GM12878 (cell line): Measurements from ENCODE around the gene CCDC57. TPM values are rescaled to one million over a fixed set of nuclear protein-coding genes. Genes with fewer than 3 reads are reported as not detected.
A peak's percentile ranks its signal among the peaks of the same experiment; 100 is the strongest.

Experiments used
- BACH1 ChIP-seq: fragments of 450-650 bp; IDR thresholded peaks from 2 replicates; pipeline ENCODE4 v1.6.1; 2017; ENCODE audit warnings: mild to moderate bottlenecking, borderline replicate concordance
- BHLHE40 ChIP-seq, 2 experiments: fragments of 450-650 bp in 1 of 2; IDR thresholded peaks; 2 replicates each; pipeline ENCODE4 v1.6.1; 2011 to 2017; ENCODE audit warnings: low read depth in 2 of 2, borderline replicate concordance in 1 of 2, improper control_type of control experiment in 1 of 2, low read length in 1 of 2, mild to moderate bottlenecking in 1 of 2
- CHD2 ChIP-seq: IDR thresholded peaks from 2 replicates; pipeline ENCODE4 v1.6.1; 2011; ENCODE audit warnings: low read depth, low read length, improper control_type of control experiment, borderline replicate concordance
- HCFC1 ChIP-seq: fragments of 150-350 bp; IDR thresholded peaks from 2 replicates; pipeline ENCODE4 v1.6.1; 2014; ENCODE audit warnings: low read length
- MTA2 ChIP-seq: fragments of 450-650 bp; IDR thresholded peaks from 2 replicates; pipeline ENCODE4 v1.6.1; 2016; ENCODE audit warnings: low read depth, mild to moderate bottlenecking, moderate library complexity
- MXI1 ChIP-seq: fragments of 150-350 bp; IDR thresholded peaks from 2 replicates; pipeline ENCODE4 v1.6.1; 2011; ENCODE audit warnings: low read depth, mild to moderate bottlenecking, inconsistent platforms, low read length, improper control_type of control experiment
- NFIC ChIP-seq: IDR thresholded peaks from 2 replicates; pipeline ENCODE4 v1.6.1; 2012; ENCODE audit warnings: low read depth, mild to moderate bottlenecking, inconsistent platforms, low read length, moderate library complexity
- POLR2AphosphoS5 ChIP-seq: IDR thresholded peaks from 2 replicates; pipeline ENCODE4 v1.6.1; 2011; ENCODE audit warnings: mild to moderate bottlenecking, low read length, inconsistent platforms
- RAD21 ChIP-seq: IDR thresholded peaks from 2 replicates; pipeline ENCODE4 v1.6.1; 2011; ENCODE audit warnings: mild to moderate bottlenecking, low read depth, low read length, moderate library complexity; ENCODE audit not compliant: insufficient read depth
- RB1 ChIP-seq: fragments of 450-650 bp; formaldehyde crosslinking; IDR thresholded peaks from 2 replicates; pipeline ENCODE4 v1.6.1; 2017; ENCODE audit warnings: mild to moderate bottlenecking, borderline replicate concordance
- RCOR1 ChIP-seq: conservative IDR thresholded peaks from 2 replicates; pipeline ENCODE4 v1.6.1; 2012; ENCODE audit warnings: low read depth, low read length, improper control_type of control experiment
- SMAD5 ChIP-seq: IDR thresholded peaks from 2 replicates; pipeline ENCODE4 v1.6.1; 2016; ENCODE audit warnings: antibody characterized with exemption, low read depth
- TCF12 ChIP-seq: IDR thresholded peaks from 2 replicates; pipeline ENCODE4 v1.6.1; 2011; ENCODE audit warnings: low read depth, mild to moderate bottlenecking, low read length
- TCF3 ChIP-seq: IDR thresholded peaks from 2 replicates; pipeline ENCODE4 v1.6.1; 2012; ENCODE audit warnings: low read depth, mild to moderate bottlenecking, low read length, borderline replicate concordance; ENCODE audit not compliant: insufficient read depth
- YY1 ChIP-seq: IDR thresholded peaks from 2 replicates; pipeline ENCODE4 v1.6.1; 2011; ENCODE audit warnings: low read depth, mild to moderate bottlenecking, low read length
- polyA plus RNA-seq, 11 experiments: library from polyadenylated mRNA; depleted of rRNA in 4 of 11; unstranded in 6 of 11; stranded (reverse) in 5 of 11; fragments of >200 nt; fragmentation: Nextera tagmentation in 4 of 11; fragmentation: Illumina TruSeq in 1 of 11; extraction: Ambion mirVana in 4 of 11; extraction: Trizol in 1 of 11; gene quantifications; 1 replicate in 1 of 11; 2 replicates in 10 of 11; pipeline versions ENCODE4 v1.2.1 to v1.2.3, GENCODE V29; 2011 to 2016; ENCODE audit warnings: inconsistent platforms in 2 of 11, missing spikeins in 2 of 11, low read depth in 1 of 11
- total RNA-seq, 4 experiments: library from RNA; depleted of rRNA in 3 of 4; stranded (reverse); fragments of >200 nt in 3 of 4; fragmentation: Illumina TruSeq in 1 of 4; extraction: Trizol in 1 of 4; gene quantifications; 2 replicates each; pipeline versions ENCODE4 v1.2.1 to v1.2.3, GENCODE V29; 2013 to 2021
- TF ChIP-seq, protein P1 (sequence below): fragments of 450-650 bp; IDR thresholded peaks from 2 replicates; pipeline ENCODE4 v1.6.1; 2017; ENCODE audit warnings: mild to moderate bottlenecking, moderate library complexity
- TF ChIP-seq, protein P2 (sequence below): fragments of 450-650 bp; IDR thresholded peaks from 2 replicates; pipeline ENCODE4 v1.6.1; 2017; ENCODE audit warnings: mild to moderate bottlenecking, low read depth, inconsistent platforms; ENCODE audit not compliant: poor library complexity, severe bottlenecking
- TF ChIP-seq, protein P3 (sequence below): IDR thresholded peaks from 2 replicates; pipeline ENCODE4 v1.6.1; 2012; ENCODE audit warnings: low read depth, low read length, improper control_type of control experiment
- TF ChIP-seq, protein P4 (sequence below): IDR thresholded peaks from 2 replicates; pipeline ENCODE4 v1.6.1; 2012; ENCODE audit warnings: low read depth, low read length, improper control_type of control experiment
- TF ChIP-seq, protein P5 (sequence below): fragments of 450-650 bp; IDR thresholded peaks from 2 replicates; pipeline ENCODE4 v1.6.1; 2016; ENCODE audit warnings: mild to moderate bottlenecking

Gene CCDC57
- total and polyA plus RNA-seq, 10 of the 15 experiments (the other 5 are each of a cell fraction or from before 2014, with no cell fraction given) = 5.4 to 123 (median 45.8) TPM

DNA sequence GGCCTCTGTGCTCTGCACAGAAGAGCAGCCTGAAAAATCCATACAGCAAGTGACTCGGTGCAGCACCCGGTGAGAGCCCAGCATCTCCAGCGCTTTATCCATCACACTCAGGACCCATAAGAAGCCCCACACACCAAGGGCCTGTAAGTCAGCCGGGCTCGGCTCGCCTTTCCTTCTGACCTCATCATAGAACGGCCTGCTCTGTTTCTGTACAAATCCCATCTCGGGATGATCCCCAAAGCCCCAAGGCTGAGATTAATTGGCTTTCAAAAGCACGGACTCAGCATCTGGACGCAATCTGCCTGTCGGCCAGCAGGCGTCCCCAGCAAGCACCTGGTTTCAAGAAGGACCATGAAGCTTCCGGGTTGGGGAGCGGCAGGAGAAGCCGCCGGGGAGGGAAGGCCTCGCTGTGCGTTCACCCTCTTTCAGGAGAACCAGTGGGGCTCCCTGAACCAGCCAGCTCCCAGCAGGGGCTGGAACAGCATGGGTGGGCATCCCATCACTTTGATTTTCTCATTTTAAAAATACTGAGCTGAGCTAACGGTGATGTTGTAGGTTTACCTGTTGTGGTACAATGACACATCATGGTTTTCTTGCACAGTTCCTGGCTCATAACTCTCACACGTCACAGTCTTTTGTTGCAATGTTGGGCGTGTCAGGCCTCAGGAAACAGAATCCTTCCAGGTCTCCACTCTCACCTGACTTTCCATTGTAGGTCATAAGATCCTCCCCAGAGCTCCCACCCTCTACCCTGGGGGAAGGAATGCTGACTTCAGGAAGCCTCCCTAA, 6.7 kb downstream of the CCDC57 start (continued):
- TF ChIP-seq, protein P1, sequence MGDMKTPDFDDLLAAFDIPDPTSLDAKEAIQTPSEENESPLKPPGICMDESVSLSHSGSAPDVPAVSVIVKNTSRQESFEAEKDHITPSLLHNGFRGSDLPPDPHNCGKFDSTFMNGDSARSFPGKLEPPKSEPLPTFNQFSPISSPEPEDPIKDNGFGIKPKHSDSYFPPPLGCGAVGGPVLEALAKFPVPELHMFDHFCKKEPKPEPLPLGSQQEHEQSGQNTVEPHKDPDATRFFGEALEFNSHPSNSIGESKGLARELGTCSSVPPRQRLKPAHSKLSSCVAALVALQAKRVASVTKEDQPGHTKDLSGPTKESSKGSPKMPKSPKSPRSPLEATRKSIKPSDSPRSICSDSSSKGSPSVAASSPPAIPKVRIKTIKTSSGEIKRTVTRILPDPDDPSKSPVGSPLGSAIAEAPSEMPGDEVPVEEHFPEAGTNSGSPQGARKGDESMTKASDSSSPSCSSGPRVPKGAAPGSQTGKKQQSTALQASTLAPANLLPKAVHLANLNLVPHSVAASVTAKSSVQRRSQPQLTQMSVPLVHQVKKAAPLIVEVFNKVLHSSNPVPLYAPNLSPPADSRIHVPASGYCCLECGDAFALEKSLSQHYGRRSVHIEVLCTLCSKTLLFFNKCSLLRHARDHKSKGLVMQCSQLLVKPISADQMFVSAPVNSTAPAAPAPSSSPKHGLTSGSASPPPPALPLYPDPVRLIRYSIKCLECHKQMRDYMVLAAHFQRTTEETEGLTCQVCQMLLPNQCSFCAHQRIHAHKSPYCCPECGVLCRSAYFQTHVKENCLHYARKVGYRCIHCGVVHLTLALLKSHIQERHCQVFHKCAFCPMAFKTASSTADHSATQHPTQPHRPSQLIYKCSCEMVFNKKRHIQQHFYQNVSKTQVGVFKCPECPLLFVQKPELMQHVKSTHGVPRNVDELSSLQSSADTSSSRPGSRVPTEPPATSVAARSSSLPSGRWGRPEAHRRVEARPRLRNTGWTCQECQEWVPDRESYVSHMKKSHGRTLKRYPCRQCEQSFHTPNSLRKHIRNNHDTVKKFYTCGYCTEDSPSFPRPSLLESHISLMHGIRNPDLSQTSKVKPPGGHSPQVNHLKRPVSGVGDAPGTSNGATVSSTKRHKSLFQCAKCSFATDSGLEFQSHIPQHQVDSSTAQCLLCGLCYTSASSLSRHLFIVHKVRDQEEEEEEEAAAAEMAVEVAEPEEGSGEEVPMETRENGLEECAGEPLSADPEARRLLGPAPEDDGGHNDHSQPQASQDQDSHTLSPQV = no peak; the same call in 1 of the 2 replicates
- TF ChIP-seq HCFC1 (peak; percentile 46), CHD2 (peak; percentile 34; the same call in 1 of the 2 replicates), TCF3 (0 out of 2 replicates have a peak, but pooled peaks have one; percentile 17), BHLHE40 (IDR thresholded peaks at IDR 0.05; ENCODE audit: borderline replicate concordance in 1 of 2, low read depth in 2 of 2, low read length in 1 of 2) (0 out of 4 replicates have a peak, but pooled peaks of 1 of the 2 experiments have one; percentile 41), RB1 (0 out of 2 replicates have a peak, but pooled peaks have one; percentile 50), BACH1 (peak; percentile 56; the same call in 1 of the 2 replicates), MXI1 (peak; percentile 55; the same call in 1 of the 2 replicates), MTA2 (0 out of 2 replicates have a peak, but pooled peaks have one; percentile 17), POLR2AphosphoS5 (peak; percentile 85), YY1 (peak; percentile 67), TCF12 (peak; percentile 83), NFIC (no peak), RCOR1 (no peak), SMAD5 (peak; percentile 71; the same call in 1 of the 2 replicates), RAD21 (peak; percentile 67)
- TF ChIP-seq, protein P2, sequence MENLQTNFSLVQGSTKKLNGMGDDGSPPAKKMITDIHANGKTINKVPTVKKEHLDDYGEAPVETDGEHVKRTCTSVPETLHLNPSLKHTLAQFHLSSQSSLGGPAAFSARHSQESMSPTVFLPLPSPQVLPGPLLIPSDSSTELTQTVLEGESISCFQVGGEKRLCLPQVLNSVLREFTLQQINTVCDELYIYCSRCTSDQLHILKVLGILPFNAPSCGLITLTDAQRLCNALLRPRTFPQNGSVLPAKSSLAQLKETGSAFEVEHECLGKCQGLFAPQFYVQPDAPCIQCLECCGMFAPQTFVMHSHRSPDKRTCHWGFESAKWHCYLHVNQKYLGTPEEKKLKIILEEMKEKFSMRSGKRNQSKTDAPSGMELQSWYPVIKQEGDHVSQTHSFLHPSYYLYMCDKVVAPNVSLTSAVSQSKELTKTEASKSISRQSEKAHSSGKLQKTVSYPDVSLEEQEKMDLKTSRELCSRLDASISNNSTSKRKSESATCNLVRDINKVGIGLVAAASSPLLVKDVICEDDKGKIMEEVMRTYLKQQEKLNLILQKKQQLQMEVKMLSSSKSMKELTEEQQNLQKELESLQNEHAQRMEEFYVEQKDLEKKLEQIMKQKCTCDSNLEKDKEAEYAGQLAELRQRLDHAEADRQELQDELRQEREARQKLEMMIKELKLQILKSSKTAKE = no peak
- TF ChIP-seq, protein P3, sequence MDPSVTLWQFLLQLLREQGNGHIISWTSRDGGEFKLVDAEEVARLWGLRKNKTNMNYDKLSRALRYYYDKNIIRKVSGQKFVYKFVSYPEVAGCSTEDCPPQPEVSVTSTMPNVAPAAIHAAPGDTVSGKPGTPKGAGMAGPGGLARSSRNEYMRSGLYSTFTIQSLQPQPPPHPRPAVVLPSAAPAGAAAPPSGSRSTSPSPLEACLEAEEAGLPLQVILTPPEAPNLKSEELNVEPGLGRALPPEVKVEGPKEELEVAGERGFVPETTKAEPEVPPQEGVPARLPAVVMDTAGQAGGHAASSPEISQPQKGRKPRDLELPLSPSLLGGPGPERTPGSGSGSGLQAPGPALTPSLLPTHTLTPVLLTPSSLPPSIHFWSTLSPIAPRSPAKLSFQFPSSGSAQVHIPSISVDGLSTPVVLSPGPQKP = 0 out of 2 replicates have a peak, but pooled peaks have one; percentile 35
- TF ChIP-seq, protein P4, sequence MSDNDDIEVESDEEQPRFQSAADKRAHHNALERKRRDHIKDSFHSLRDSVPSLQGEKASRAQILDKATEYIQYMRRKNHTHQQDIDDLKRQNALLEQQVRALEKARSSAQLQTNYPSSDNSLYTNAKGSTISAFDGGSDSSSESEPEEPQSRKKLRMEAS = 0 out of 2 replicates have a peak, but pooled peaks have one; percentile 49
- TF ChIP-seq, protein P5, sequence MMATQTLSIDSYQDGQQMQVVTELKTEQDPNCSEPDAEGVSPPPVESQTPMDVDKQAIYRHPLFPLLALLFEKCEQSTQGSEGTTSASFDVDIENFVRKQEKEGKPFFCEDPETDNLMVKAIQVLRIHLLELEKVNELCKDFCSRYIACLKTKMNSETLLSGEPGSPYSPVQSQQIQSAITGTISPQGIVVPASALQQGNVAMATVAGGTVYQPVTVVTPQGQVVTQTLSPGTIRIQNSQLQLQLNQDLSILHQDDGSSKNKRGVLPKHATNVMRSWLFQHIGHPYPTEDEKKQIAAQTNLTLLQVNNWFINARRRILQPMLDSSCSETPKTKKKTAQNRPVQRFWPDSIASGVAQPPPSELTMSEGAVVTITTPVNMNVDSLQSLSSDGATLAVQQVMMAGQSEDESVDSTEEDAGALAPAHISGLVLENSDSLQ = peak; percentile 33; the same call in 1 of the 2 replicates
